Neural crest cell (in vitro differentiated cells): Measurements from ENCODE around the gene STX16. TPM values are rescaled to one million over a fixed set of nuclear protein-coding genes. Genes with fewer than 3 reads are reported as not detected.

Source experiments
- DNase-seq: peaks from one replicate; pipeline ENCODE4 v3.0.0; 2021; ENCODE audit warnings: low read depth, mixed read lengths, low spot score
- H3K27ac Mint-ChIP-seq: one replicate; pipeline ENCODE4 v1.8.0; 2021; ENCODE audit warnings: mild to moderate bottlenecking, mixed read lengths; ENCODE audit not compliant: unreplicated experiment
- H3K27me3 Mint-ChIP-seq: 2 replicates; pipeline ENCODE4 v1.8.0; 2021; ENCODE audit warnings: low read depth, mild to moderate bottlenecking, mixed read lengths
- H3K36me3 Mint-ChIP-seq: 2 replicates; pipeline ENCODE4 v1.8.0; 2021; ENCODE audit warnings: low read depth, mild to moderate bottlenecking, mixed read lengths
- H3K4me1 Mint-ChIP-seq: 2 replicates; pipeline ENCODE4 v1.8.0; 2021; ENCODE audit warnings: mixed read lengths
- H3K4me3 Mint-ChIP-seq: one replicate; pipeline ENCODE4 v1.8.0; 2021; ENCODE audit warnings: mild to moderate bottlenecking, mixed read lengths
- H3K9me3 Mint-ChIP-seq: 2 replicates; pipeline ENCODE4 v1.8.0; 2021; ENCODE audit warnings: mixed read lengths
- CTCF ChIP-seq: fragments of 200-600 bp; sonication (generic); conservative IDR thresholded peaks from 2 replicates; pipeline ENCODE4 v1.5.0; 2021; ENCODE audit warnings: antibody characterized with exemption, mild to moderate bottlenecking
- total RNA-seq: library from RNA; stranded (reverse); gene quantifications from 2 replicates; pipeline ENCODE4 v1.2.1, GENCODE V29; 2021

Gene STX16
- total RNA-seq, 1 donor from 2014 or later = 58.7 TPM

GRCh38 chr20:58667975-58668374 lies 16.9 kb downstream of the STX16 start:
- Mint-ChIP-seq H3K4me3 (no peak overlapping the region), H3K4me1 (no peaks in the 10 kb centered on the region), H3K9me3 (no peaks in the 10 kb centered on the region), H3K27me3 (no peaks in the 10 kb centered on the region), H3K27ac (peak overlapping the region; percentile 81), H3K36me3 (peaks cover 6% of the 10 kb centered on the region)
- no peak for TF ChIP-seq CTCF
- DNase-seq = no peak

- no peak overlapping the region for H3K4me3 Mint-ChIP-seq
These were observed 17.8 kb downstream of the STX16 start for GRCh38 chr20:58668901-58669286.

GRCh38 chr20:58669287-58670006 lies 18.4 kb downstream of the STX16 start:
- no peaks in the 10 kb centered on the region for H3K4me1 Mint-ChIP-seq
- H3K4me3 Mint-ChIP-seq = no peak overlapping the region
- TF ChIP-seq CTCF = no peak
- no peaks in the 10 kb centered on the region for H3K27me3 Mint-ChIP-seq
- H3K9me3 Mint-ChIP-seq = no peaks in the 10 kb centered on the region
- no peak for DNase-seq
- peaks cover 6% of the 10 kb centered on the region for H3K36me3 Mint-ChIP-seq
- H3K27ac Mint-ChIP-seq = no peak overlapping the region

More at GRCh38 chr20:58668901-58669286, 17.8 kb downstream of the STX16 start:
- no peak for TF ChIP-seq CTCF
- Mint-ChIP-seq H3K27me3 (no peaks in the 10 kb centered on the region), H3K9me3 (no peaks in the 10 kb centered on the region), H3K4me1 (no peaks in the 10 kb centered on the region), H3K36me3 (peaks cover 6% of the 10 kb centered on the region), H3K27ac (no peak overlapping the region)
- no peak for DNase-seq

GRCh38 chr20:58670102-58670501 lies 19.0 kb downstream of the STX16 start:
- Mint-ChIP-seq H3K27me3 (no peaks in the 10 kb centered on the region), H3K36me3 (peaks cover 6% of the 10 kb centered on the region), H3K4me1 (no peaks in the 10 kb centered on the region), H3K4me3 (no peak overlapping the region), H3K27ac (no peak overlapping the region), H3K9me3 (no peaks in the 10 kb centered on the region)
- no peak for DNase-seq
- no peak for TF ChIP-seq CTCF

GRCh38 chr20:58670659-58671058 lies 19.6 kb downstream of the STX16 start:
- DNase-seq = no peak
- Mint-ChIP-seq H3K36me3 (peaks cover 6% of the 10 kb centered on the region), H3K9me3 (no peaks in the 10 kb centered on the region), H3K27ac (no peak overlapping the region), H3K4me3 (no peak overlapping the region), H3K4me1 (no peaks in the 10 kb centered on the region), H3K27me3 (no peaks in the 10 kb centered on the region)
- no peak for TF ChIP-seq CTCF
